Nephron progenitor cell (in vitro differentiated cells): ENCODE measurements around the gene NFXL1.

Experiments
- DNase-seq: peaks from one replicate; pipeline ENCODE4 v3.0.0; 2021
- H3K27ac Mint-ChIP-seq: 2 replicates; pipeline ENCODE4 v1.8.0; 2021; ENCODE audit warnings: mild to moderate bottlenecking, moderate library complexity, mixed read lengths
- H3K27me3 Mint-ChIP-seq: 2 replicates; pipeline ENCODE4 v1.8.0; 2021; ENCODE audit warnings: mild to moderate bottlenecking, low read depth, mixed read lengths; ENCODE audit not compliant: poor library complexity
- H3K36me3 Mint-ChIP-seq: 2 replicates; pipeline ENCODE4 v1.8.0; 2021; ENCODE audit warnings: low read depth, mixed read lengths
- H3K4me1 Mint-ChIP-seq: 2 replicates; pipeline ENCODE4 v1.8.0; 2021; ENCODE audit warnings: mixed read lengths
- H3K4me3 Mint-ChIP-seq: 2 replicates; pipeline ENCODE4 v1.8.0; 2021; ENCODE audit warnings: mild to moderate bottlenecking, moderate library complexity, mixed read lengths
- H3K9me3 Mint-ChIP-seq: 2 replicates; pipeline ENCODE4 v1.8.0; 2021; ENCODE audit warnings: mild to moderate bottlenecking, moderate library complexity, mixed read lengths
- CTCF ChIP-seq: fragments of 200-600 bp; sonication (generic); IDR thresholded peaks from 2 replicates; pipeline ENCODE4 v1.5.0; 2021; ENCODE audit warnings: antibody characterized with exemption

Gene NFXL1

GRCh38 chr4:47816748-47817147 is 97.6 kb downstream of the NFXL1 start:
- Mint-ChIP-seq H3K36me3 (peaks cover 6% of the 10 kb centered on the region), H3K9me3 (peaks cover 6% of the 10 kb centered on the region), H3K27me3 (no peaks in the 10 kb centered on the region), H3K4me3 (no peak overlapping the region), H3K27ac (no peak overlapping the region), H3K4me1 (peaks cover 12% of the 10 kb centered on the region)
- DNase-seq = no peak
- no peak for TF ChIP-seq CTCF

- no peak for TF ChIP-seq CTCF
- Mint-ChIP-seq H3K9me3 (peaks cover 6% of the 10 kb centered on the region), H3K27ac (no peak overlapping the region), H3K4me3 (no peak overlapping the region), H3K36me3 (peaks cover 6% of the 10 kb centered on the region), H3K4me1 (peaks cover 12% of the 10 kb centered on the region), H3K27me3 (no peaks in the 10 kb centered on the region)
- DNase-seq = no peak
Measured at GRCh38 chr4:47814618-47815295, 99.6 kb downstream of the NFXL1 start.

- Mint-ChIP-seq H3K27me3 (no peaks in the 10 kb centered on the region), H3K36me3 (no peaks in the 10 kb centered on the region), H3K9me3 (no peaks in the 10 kb centered on the region), H3K4me1 (peaks cover 5% of the 10 kb centered on the region), H3K4me3 (no peak overlapping the region), H3K27ac (no peak overlapping the region)
- TF ChIP-seq CTCF = no peak
- no peak for DNase-seq
Measured at GRCh38 chr4:47809654-47810203, 104.7 kb downstream of the NFXL1 start.

- no peak for TF ChIP-seq CTCF
- Mint-ChIP-seq H3K4me1 (peaks cover 5% of the 10 kb centered on the region), H3K27me3 (peaks cover 5% of the 10 kb centered on the region), H3K36me3 (peaks cover 4% of the 10 kb centered on the region), H3K9me3 (peaks cover 17% of the 10 kb centered on the region), H3K27ac (no peak overlapping the region), H3K4me3 (no peak overlapping the region)
- no peak for DNase-seq
Measured at GRCh38 chr4:47804598-47804997, 109.8 kb downstream of the NFXL1 start.

GRCh38 chr4:47801481-47802002 is 112.8 kb downstream of the NFXL1 start:
- H3K4me3 Mint-ChIP-seq = no peak overlapping the region
- H3K27me3 Mint-ChIP-seq = peaks cover 5% of the 10 kb centered on the region
- peaks cover 24% of the 10 kb centered on the region for H3K9me3 Mint-ChIP-seq
- peaks cover 4% of the 10 kb centered on the region for H3K36me3 Mint-ChIP-seq
- no peak for TF ChIP-seq CTCF
- H3K4me1 Mint-ChIP-seq = no peaks in the 10 kb centered on the region
- no peak for DNase-seq
- H3K27ac Mint-ChIP-seq = no peak overlapping the region

GRCh38 chr4:47798165-47798564 is 116.2 kb downstream of the NFXL1 start:
- DNase-seq = no peak
- TF ChIP-seq CTCF = no peak
- Mint-ChIP-seq H3K27ac (no peak overlapping the region), H3K4me1 (no peaks in the 10 kb centered on the region), H3K36me3 (peaks cover 4% of the 10 kb centered on the region), H3K4me3 (no peak overlapping the region), H3K9me3 (peaks cover 14% of the 10 kb centered on the region), H3K27me3 (peaks cover 5% of the 10 kb centered on the region)
